HG03139 (cell line): ENCODE measurements around the gene HBEGF.
A peak's percentile ranks its signal among the peaks of the same experiment; 100 is the strongest.
"Not testable (repeated sequence)": the region's sequence is repeated elsewhere in the genome, so short reads cannot be mapped to it uniquely, and the experiment has no call there.

Source experiments
- ATAC-seq: cut with Tn5 transposase; IDR thresholded peaks from one replicate; pipeline ENCODE4 v1.9.1; 2021; ENCODE audit not compliant: unreplicated experiment

Gene HBEGF

GRCh38 chr5:140361901-140362300, 15.5 kb upstream of the HBEGF start:
- no peak for ATAC-seq

GRCh38 chr5:140360681-140361479, 14.5 kb upstream of the HBEGF start:
- ATAC-seq: no peak

- ATAC-seq: no peak
Measured at GRCh38 chr5:140360101-140360500, 13.7 kb upstream of the HBEGF start, which contains the start of gene SLC4A9. Gene SLC4A9 (plus strand): TSS chr5:140360194. CDS start chr5:140360237, 43 bp downstream.

- no peak for ATAC-seq
Measured at GRCh38 chr5:140358738-140359310, 12.4 kb upstream of the HBEGF start.

- peak; percentile 96 for ATAC-seq
Measured at GRCh38 chr5:140357726-140358093, 11.3 kb upstream of the HBEGF start.

GRCh38 chr5:140356853-140357725, 10.7 kb upstream of the HBEGF start:
- ATAC-seq: no peak

GRCh38 chr5:140355546-140355945, 9.1 kb upstream of the HBEGF start:
- ATAC-seq: no peak

GRCh38 chr5:140351609-140352334, 5.4 kb upstream of the HBEGF start:
- ATAC-seq: no peak

GRCh38 chr5:140349244-140349643, 2.8 kb upstream of the HBEGF start:
- no peak for ATAC-seq

GRCh38 chr5:140348104-140348503, 1.7 kb upstream of the HBEGF start:
- no peak for ATAC-seq

GRCh38 chr5:140347360-140347759, 957 bp upstream of the HBEGF start:
- no peak for ATAC-seq

GRCh38 chr5:140345919-140346347, 470 bp downstream of the HBEGF start:
- peak; percentile 9 for ATAC-seq

- no peak for ATAC-seq
Measured at GRCh38 chr5:140344683-140345423, 1.6 kb downstream of the HBEGF start.

- ATAC-seq: not testable (repeated sequence)
Measured at GRCh38 chr5:140343849-140344248, 2.6 kb downstream of the HBEGF start.

- ATAC-seq: no peak
Measured at GRCh38 chr5:140342896-140343295, 3.5 kb downstream of the HBEGF start.

- no peak for ATAC-seq
Measured at GRCh38 chr5:140342287-140342686, 4.1 kb downstream of the HBEGF start.

- no peak for ATAC-seq
Measured at GRCh38 chr5:140341591-140341990, 4.8 kb downstream of the HBEGF start.

- no peak for ATAC-seq
Measured at GRCh38 chr5:140340605-140341121, 5.7 kb downstream of the HBEGF start.

- ATAC-seq: no peak
Measured at GRCh38 chr5:140339636-140340035, 6.8 kb downstream of the HBEGF start.

- ATAC-seq: no peak
Measured at GRCh38 chr5:140338908-140339307, 7.5 kb downstream of the HBEGF start.
